GM03348 (cell line): ENCODE results near the gene CYP3A4.
"Not testable (repeated sequence)": the region's sequence is repeated elsewhere in the genome, so short reads cannot be mapped to it uniquely, and the experiment has no call there.

Experiments used
- DNase-seq: peaks from one replicate; pipeline ENCODE4 v3.0.0; 2012; ENCODE audit warnings: low spot score

CYP3A4 gene

GRCh38 chr7:99752356-99752755 is 31.6 kb downstream of the CYP3A4 start:
- DNase-seq: no peak

GRCh38 chr7:99751322-99752052 is 32.5 kb downstream of the CYP3A4 start:
- DNase-seq: not testable (repeated sequence)

GRCh38 chr7:99748846-99749579 is 35.0 kb downstream of the CYP3A4 start:
- no peak for DNase-seq

GRCh38 chr7:99746915-99747314 is 37.1 kb downstream of the CYP3A4 start:
- not testable (repeated sequence) for DNase-seq

- not testable (repeated sequence) for DNase-seq
Measured at GRCh38 chr7:99745395-99745794, 38.6 kb downstream of the CYP3A4 start.

GRCh38 chr7:99742737-99743394 is 41.1 kb downstream of the CYP3A4 start:
- DNase-seq: no peak

GRCh38 chr7:99741441-99741795 is 42.6 kb downstream of the CYP3A4 start:
- DNase-seq: no peak

GRCh38 chr7:99740573-99741440 is 43.2 kb downstream of the CYP3A4 start:
- peak; percentile 65 for DNase-seq

- DNase-seq: no peak
Measured at GRCh38 chr7:99739699-99740572, 44.0 kb downstream of the CYP3A4 start.

GRCh38 chr7:99737726-99738125 is 46.3 kb downstream of the CYP3A4 start:
- DNase-seq: no peak

- DNase-seq: not testable (repeated sequence)
Measured at GRCh38 chr7:99736667-99737066, 47.3 kb downstream of the CYP3A4 start.

- no peak for DNase-seq
Measured at GRCh38 chr7:99734987-99735386, 49.0 kb downstream of the CYP3A4 start, which contains the start of gene CYP3A7. CYP3A7 (minus strand) TSS chr7:99735196; CDS start chr7:99735093, 103 bp downstream.

- no peak for DNase-seq
Measured at GRCh38 chr7:99733448-99733847, 50.5 kb downstream of the CYP3A4 start.

GRCh38 chr7:99733003-99733402 is 51.0 kb downstream of the CYP3A4 start:
- DNase-seq: no peak

- no peak for DNase-seq
Measured at GRCh38 chr7:99731638-99732374, 52.2 kb downstream of the CYP3A4 start.

- no peak for DNase-seq
Measured at GRCh38 chr7:99730992-99731391, 53.0 kb downstream of the CYP3A4 start.

GRCh38 chr7:99730238-99730810 is 53.7 kb downstream of the CYP3A4 start:
- DNase-seq: no peak

GRCh38 chr7:99729486-99730237 is 54.3 kb downstream of the CYP3A4 start:
- DNase-seq: no peak

- DNase-seq: no peak
Measured at GRCh38 chr7:99728615-99729014, 55.4 kb downstream of the CYP3A4 start.
